ENCODE measurements around the gene FBXW8. TPM values are rescaled to one million over a fixed set of nuclear protein-coding genes. Genes with fewer than 3 reads are reported as not detected.

Gene FBXW8
- polyA plus RNA-seq, 1 donor (not counting 4 experiments of a cell fraction or from before 2014, with no cell fraction given): 5.0 TPM

GRCh38 chr12:116896411-116896924 lies 14.3 kb upstream of the FBXW8 start:
- no peaks in the 10 kb centered on the region for H3K4me1 ChIP-seq (ENCODE audit: control insufficient read depth, extremely low read depth, insufficient read depth, low read length)
- H2AFZ ChIP-seq (ENCODE audit: control insufficient read depth, low read length): no peak overlapping the region
- FAIRE-seq (no peak), DNase-seq (ENCODE audit: low read depth, low spot score) (no peak)
- H3K36me3 ChIP-seq (ENCODE audit: control insufficient read depth in 2 of 2, extremely low read depth in 1 of 2, insufficient read depth in 2 of 2, low read length in 2 of 2): no peaks in the 10 kb centered on the region
- H3K79me2 ChIP-seq (ENCODE audit: control insufficient read depth, insufficient read depth, low read length): no peaks in the 10 kb centered on the region
- H3K9me1 ChIP-seq (ENCODE audit: control insufficient read depth, extremely low read depth, insufficient read depth, low read length): no peaks in the 10 kb centered on the region
- no peak overlapping the region for H3K9ac ChIP-seq (ENCODE audit: control insufficient read depth, extremely low read depth, insufficient read depth, low read length)
- H3K27me3 ChIP-seq (ENCODE audit: control insufficient read depth, extremely low read depth, insufficient read depth, low read length): no peaks in the 10 kb centered on the region
- no peaks in the 10 kb centered on the region for H4K20me1 ChIP-seq (ENCODE audit: control insufficient read depth, extremely low read depth, insufficient read depth, low read length)
- TF ChIP-seq EZH2 (IDR thresholded peaks at IDR 0.05; ENCODE audit: low read length) (no peak), CTCF (optimal IDR thresholded peaks at IDR 0.05 in 1 of 3, IDR thresholded peaks at IDR 0.05 in 1 of 3, conservative IDR thresholded peaks at IDR 0.05 in 1 of 3; ENCODE audit: extremely low read depth in 1 of 3, insufficient read depth in 2 of 3, low read length in 3 of 3) (no peak)
- no peak overlapping the region for H3K27ac ChIP-seq (ENCODE audit: control insufficient read depth, insufficient read depth, low read length)
- dilution Hi-C loops (cut with MboI; ENCODE audit: extremely low pct_ligation_motif_present, low sequenced_read_pairs): no loop called here
- H3K9me3 ChIP-seq (ENCODE audit: control insufficient read depth, low read depth, low read length): no peaks in the 10 kb centered on the region
- no peak overlapping the region for H3K4me2 ChIP-seq (ENCODE audit: control insufficient read depth, extremely low read depth, insufficient read depth, low read depth, low read length)
- no peak overlapping the region for H3K4me3 ChIP-seq (ENCODE audit: control insufficient read depth in 2 of 3, extremely low read depth in 1 of 3, insufficient read depth in 2 of 3, low read depth in 1 of 3, low read length in 3 of 3)

GRCh38 chr12:116897476-116897875 lies 13.3 kb upstream of the FBXW8 start:
- dilution Hi-C loops (cut with MboI; ENCODE audit: extremely low pct_ligation_motif_present, low sequenced_read_pairs): no loop called here
- no peak for TF ChIP-seq EZH2 (IDR thresholded peaks at IDR 0.05; ENCODE audit: low read length)
- TF ChIP-seq CTCF (optimal IDR thresholded peaks at IDR 0.05 in 1 of 3, IDR thresholded peaks at IDR 0.05 in 1 of 3, conservative IDR thresholded peaks at IDR 0.05 in 1 of 3; ENCODE audit: extremely low read depth in 1 of 3, insufficient read depth in 2 of 3, low read length in 3 of 3): no peak
- no peaks in the 10 kb centered on the region for H3K27me3 ChIP-seq (ENCODE audit: control insufficient read depth, extremely low read depth, insufficient read depth, low read length)

More at GRCh38 chr12:116897476-116897875, 13.3 kb upstream of the FBXW8 start:
- DNase-seq (ENCODE audit: low read depth, low spot score) (no peak), FAIRE-seq (no peak)
- H3K4me1 ChIP-seq (ENCODE audit: control insufficient read depth, extremely low read depth, insufficient read depth, low read length): no peaks in the 10 kb centered on the region
- no peak overlapping the region for H3K4me2 ChIP-seq (ENCODE audit: control insufficient read depth, extremely low read depth, insufficient read depth, low read depth, low read length)
- no peak overlapping the region for H3K9ac ChIP-seq (ENCODE audit: control insufficient read depth, extremely low read depth, insufficient read depth, low read length)
- H4K20me1 ChIP-seq (ENCODE audit: control insufficient read depth, extremely low read depth, insufficient read depth, low read length): no peaks in the 10 kb centered on the region
- H3K79me2 ChIP-seq (ENCODE audit: control insufficient read depth, insufficient read depth, low read length): no peaks in the 10 kb centered on the region
- H3K36me3 ChIP-seq (ENCODE audit: control insufficient read depth in 2 of 2, extremely low read depth in 1 of 2, insufficient read depth in 2 of 2, low read length in 2 of 2): no peaks in the 10 kb centered on the region
- H3K4me3 ChIP-seq (ENCODE audit: control insufficient read depth in 2 of 3, extremely low read depth in 1 of 3, insufficient read depth in 2 of 3, low read depth in 1 of 3, low read length in 3 of 3): no peak overlapping the region
- H3K9me3 ChIP-seq (ENCODE audit: control insufficient read depth, low read depth, low read length): no peaks in the 10 kb centered on the region
- H3K27ac ChIP-seq (ENCODE audit: control insufficient read depth, insufficient read depth, low read length): no peak overlapping the region
- H2AFZ ChIP-seq (ENCODE audit: control insufficient read depth, low read length): no peak overlapping the region
- H3K9me1 ChIP-seq (ENCODE audit: control insufficient read depth, extremely low read depth, insufficient read depth, low read length): no peaks in the 10 kb centered on the region

Measured in keratinocyte (primary cell).